HepG2 (cell line): Measurements from ENCODE around the gene SNCA.

ENCODE experiments used
- JUND ChIP-seq: sonication (generic); formaldehyde crosslinking; IDR thresholded peaks from 2 replicates; pipeline ENCODE4 v1.8.0; 2022; ENCODE audit warnings: mild to moderate bottlenecking, missing genetic modification reagents
- KDM4B ChIP-seq: sonication (generic); formaldehyde crosslinking; IDR thresholded peaks from 2 replicates; pipeline ENCODE4 v1.4.0; 2020; ENCODE audit warnings: missing genetic modification reagents
- NBN ChIP-seq: fragments of 450-650 bp; conservative IDR thresholded peaks from 2 replicates; pipeline ENCODE4 v1.6.1; 2017
- REST ChIP-seq, 2 experiments: IDR thresholded peaks; 2 replicates each; pipeline ENCODE4 v1.6.1; 2011 to 2012; ENCODE audit warnings: low read length in 2 of 2, borderline replicate concordance in 1 of 2, low read depth in 1 of 2, mild to moderate bottlenecking in 1 of 2, moderate library complexity in 1 of 2
- TFE3 ChIP-seq: IDR thresholded peaks from 2 replicates; pipeline ENCODE4 v1.6.1; 2016
- ZBTB21 ChIP-seq: sonication (generic); formaldehyde crosslinking; IDR thresholded peaks from 2 replicates; pipeline ENCODE4 v1.4.0; 2020; ENCODE audit warnings: missing genetic modification reagents
- ZBTB40 ChIP-seq, 2 experiments: fragments of 450-650 bp in 1 of 2; sonication (generic) in 1 of 2; formaldehyde crosslinking in 1 of 2; IDR thresholded peaks; 2 replicates each; pipeline versions ENCODE4 v1.6.1 to v1.8.0; 2016 to 2022; ENCODE audit warnings: antibody characterized with exemption in 1 of 2, mild to moderate bottlenecking in 1 of 2, missing genetic modification reagents in 1 of 2
- ZNF44 ChIP-seq: sonication (generic); formaldehyde crosslinking; IDR thresholded peaks from 2 replicates; pipeline ENCODE4 v1.5.1; 2020; ENCODE audit warnings: mild to moderate bottlenecking, missing genetic modification reagents

- TF ChIP-seq TFE3 (CRISPR knock-in tag) (no peak), ZBTB40 (IDR thresholded peaks at IDR 0.05) (no peak), ZBTB40 (CRISPR knock-in tag; IDR thresholded peaks at IDR 0.05) (no peak), KDM4B (CRISPR knock-in tag) (no peak), JUND (CRISPR knock-in tag) (no peak), ZNF44 (CRISPR knock-in tag) (no peak), NBN (no peak), REST (IDR thresholded peaks at IDR 0.05; ENCODE audit: borderline replicate concordance in 1 of 2, low read depth in 1 of 2, low read length in 2 of 2) (no peak), ZBTB21 (CRISPR knock-in tag) (no peak)
Observed at GRCh38 chr4:89860971-89861370, 24.0 kb upstream of the SNCA start.
